HG02623 (cell line): ENCODE results near the gene TRAPPC12.

ENCODE experiments used
- ATAC-seq: cut with Tn5 transposase; IDR thresholded peaks from one replicate; pipeline ENCODE4 v1.9.1; 2021; ENCODE audit warnings: moderate library complexity; ENCODE audit not compliant: unreplicated experiment

The TRAPPC12 gene

GRCh38 chr2:3405876-3406275, 26.4 kb downstream of the TRAPPC12 start:
- no peak for ATAC-seq

- no peak for ATAC-seq
These were observed 27.0 kb downstream of the TRAPPC12 start for GRCh38 chr2:3406501-3406900.

GRCh38 chr2:3408781-3409180, 29.3 kb downstream of the TRAPPC12 start:
- ATAC-seq = no peak

GRCh38 chr2:3409627-3410170, 30.2 kb downstream of the TRAPPC12 start:
- ATAC-seq = no peak

DNA sequence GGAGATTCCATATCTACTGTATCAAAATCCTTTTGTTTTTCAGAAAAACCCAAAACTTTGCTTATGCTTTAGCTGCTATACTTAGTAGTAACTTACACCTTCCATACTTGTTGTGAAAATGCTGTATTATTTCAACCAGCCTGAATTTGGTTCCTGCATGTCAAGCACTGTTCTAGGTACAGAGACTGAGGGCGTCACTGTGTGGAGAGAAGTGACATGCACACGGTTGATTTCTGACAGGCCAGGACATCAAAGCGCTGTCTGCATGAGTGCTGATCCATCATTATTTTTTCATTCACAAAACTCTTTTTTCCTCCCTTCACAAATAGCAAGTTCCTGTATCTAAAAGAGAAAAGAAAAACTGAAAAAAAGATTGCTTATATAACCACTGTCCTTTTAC, 31.6 kb downstream of the TRAPPC12 start:
- ATAC-seq = no peak

DNA sequence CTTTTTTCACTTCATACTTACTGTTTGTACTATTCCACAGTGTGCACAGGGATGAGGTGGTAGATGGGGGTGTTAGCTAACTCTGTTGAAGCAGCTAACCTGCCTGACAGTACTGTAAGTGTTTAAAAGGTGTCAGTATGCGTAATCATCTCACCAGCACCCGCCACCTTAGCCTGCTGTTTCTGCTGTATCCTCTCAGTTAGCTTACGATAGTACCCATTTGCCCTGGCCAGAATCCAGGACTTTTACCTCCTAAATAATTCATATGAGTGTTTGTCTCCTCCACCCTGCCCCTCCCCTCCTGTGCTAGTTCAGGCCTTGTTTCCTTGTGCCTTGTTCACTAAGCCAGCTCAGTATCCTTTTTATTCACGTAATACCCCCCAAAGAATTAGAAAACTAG, 34.2 kb downstream of the TRAPPC12 start:
- ATAC-seq = no peak

DNA sequence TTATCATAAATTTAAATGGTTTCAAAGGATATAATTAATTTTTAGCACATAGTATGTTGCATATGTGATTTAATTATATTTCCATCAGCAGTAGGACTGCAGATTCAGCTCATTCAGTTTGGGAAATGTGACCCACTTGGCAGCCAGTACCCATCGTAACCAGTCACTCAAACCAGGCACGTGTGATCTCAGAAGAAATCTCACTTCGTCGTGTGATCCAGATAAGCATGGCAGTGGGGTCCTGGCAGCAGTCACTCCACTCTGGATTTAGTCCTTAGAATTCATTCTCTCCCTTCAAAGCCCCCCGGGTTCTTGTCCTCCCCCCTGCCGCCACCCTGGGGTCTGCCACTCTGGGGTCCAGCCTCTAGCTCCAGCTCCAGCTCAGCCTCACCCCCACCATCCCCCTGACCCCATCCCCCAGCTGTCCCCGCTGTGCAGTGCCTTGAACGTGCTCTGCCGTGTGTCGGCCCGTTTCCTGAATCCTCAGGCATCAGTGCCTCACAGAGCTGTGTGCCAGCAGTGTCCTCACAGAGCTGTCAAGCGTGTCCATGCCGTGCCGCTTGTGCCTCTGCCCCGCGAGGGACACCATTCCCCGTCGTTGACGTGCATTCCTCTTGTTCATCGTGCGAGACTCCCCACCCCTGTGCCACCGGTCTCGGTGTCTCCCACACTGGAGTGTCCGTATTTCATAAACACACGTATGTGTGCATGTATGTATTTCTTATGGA, 34.8 kb downstream of the TRAPPC12 start:
- ATAC-seq = no peak

DNA sequence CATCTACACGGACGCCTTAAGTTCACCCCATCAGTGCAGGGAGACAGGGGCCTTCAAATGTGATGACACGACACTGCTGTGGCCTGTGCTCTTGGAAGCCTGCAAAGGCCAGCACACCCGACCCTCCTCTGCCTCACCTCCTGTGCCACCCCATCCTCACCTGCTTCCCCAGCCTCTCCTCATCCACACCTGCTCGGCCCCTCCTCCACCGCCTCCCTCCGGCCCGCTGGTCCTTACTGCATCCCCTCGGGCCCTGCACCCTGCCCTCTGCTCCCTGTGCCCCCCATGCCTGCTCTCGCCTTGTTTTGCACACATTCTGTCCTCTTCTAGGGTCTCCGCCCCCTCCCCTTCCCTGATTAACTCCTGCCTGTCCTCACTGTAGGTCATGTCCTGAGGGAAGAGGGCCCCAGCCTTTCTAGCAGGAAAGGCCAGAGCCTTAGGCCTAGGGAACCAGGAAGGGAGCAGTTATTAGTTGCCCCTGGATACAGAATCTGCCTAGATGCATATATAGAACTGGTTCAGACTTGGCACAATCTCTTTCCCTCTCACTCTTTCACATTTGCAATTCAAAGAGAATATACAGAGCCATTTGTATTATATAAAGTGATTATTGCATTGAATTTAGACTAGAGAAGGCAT, 39.4 kb downstream of the TRAPPC12 start:
- no peak for ATAC-seq

GRCh38 chr2:3420076-3420768, 40.7 kb downstream of the TRAPPC12 start:
- no peak for ATAC-seq

- ATAC-seq = no peak
These were observed 41.4 kb downstream of the TRAPPC12 start for GRCh38 chr2:3420769-3421397.

- no peak for ATAC-seq
These were observed 42.1 kb downstream of the TRAPPC12 start for GRCh38 chr2:3421580-3421979.

- ATAC-seq = peak; percentile 51
These were observed 42.8 kb downstream of the TRAPPC12 start for GRCh38 chr2:3422161-3422779.

DNA sequence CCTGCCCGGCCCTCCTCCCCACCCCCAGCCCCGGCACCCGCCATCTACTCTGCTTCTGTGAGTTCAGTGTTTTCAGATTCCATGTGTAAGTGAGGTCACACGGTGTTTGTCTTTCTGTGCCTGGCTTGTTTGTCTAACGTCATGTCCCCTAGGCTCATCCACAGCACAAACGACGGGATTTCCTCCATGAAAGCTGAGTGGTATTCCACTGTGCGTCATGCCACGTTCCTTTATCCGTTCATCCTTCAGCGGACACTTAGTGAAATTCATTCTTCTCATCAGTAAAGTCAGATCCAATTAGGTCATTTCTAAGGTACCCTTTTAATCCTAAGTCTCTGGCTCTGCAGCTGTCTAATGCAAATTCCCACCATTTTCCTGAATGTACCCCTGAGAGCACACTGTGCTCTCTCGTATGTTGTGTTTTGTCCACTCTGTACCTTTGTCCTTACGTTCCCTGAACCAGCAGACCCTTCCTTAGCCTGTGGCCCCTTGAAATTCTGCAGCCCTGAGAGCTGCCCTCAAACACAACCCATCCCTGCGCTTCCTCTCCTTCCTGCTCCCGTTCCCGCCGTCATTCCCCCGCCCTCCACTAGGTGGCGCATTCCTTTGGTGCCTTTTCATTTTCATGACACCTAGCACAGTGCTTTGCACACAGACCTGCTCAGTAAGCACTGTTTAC, 44.1 kb downstream of the TRAPPC12 start:
- ATAC-seq = no peak

GRCh38 chr2:3424171-3424795, 44.8 kb downstream of the TRAPPC12 start:
- no peak for ATAC-seq

GRCh38 chr2:3426615-3427014, 47.1 kb downstream of the TRAPPC12 start:
- no peak for ATAC-seq

- ATAC-seq = peak; percentile 62
These were observed 47.8 kb downstream of the TRAPPC12 start for GRCh38 chr2:3427272-3427671.

GRCh38 chr2:3428577-3428976, 49.1 kb downstream of the TRAPPC12 start:
- ATAC-seq = no peak

GRCh38 chr2:3429066-3429610, 49.6 kb downstream of the TRAPPC12 start:
- ATAC-seq = no peak

DNA sequence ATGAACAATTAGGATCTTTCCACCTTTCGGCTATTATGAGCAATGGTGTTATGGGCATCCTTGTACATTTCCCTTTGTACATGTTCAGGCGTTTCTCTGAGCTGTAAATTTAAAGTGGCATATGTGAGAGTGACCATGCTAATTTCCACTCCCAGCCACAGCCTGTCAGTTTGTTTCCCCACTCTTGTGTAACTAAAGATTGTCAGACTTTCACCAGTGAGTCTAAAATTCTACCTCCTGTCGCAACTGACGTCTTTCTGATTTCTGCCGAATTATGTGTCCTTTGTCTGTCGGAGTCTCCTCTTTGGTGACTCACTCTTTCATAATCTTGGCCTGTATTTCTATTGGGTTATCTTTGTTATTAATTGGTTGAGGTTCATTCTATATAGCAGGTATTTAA, 50.7 kb downstream of the TRAPPC12 start:
- ATAC-seq = no peak
